HG03558 (cell line): ENCODE data around the gene NKAP.

ENCODE experiments used
- ATAC-seq: cut with Tn5 transposase; IDR thresholded peaks from one replicate; pipeline ENCODE4 v1.9.1; 2021; ENCODE audit warnings: moderate number of reproducible peaks; ENCODE audit not compliant: unreplicated experiment; ENCODE audit errors: extremely low read depth

Gene NKAP

GRCh38 chrX:119871599-119872395 is 71.8 kb downstream of the NKAP start, which contains the start of the genes NDUFA1 and RNF113A:
Gene NDUFA1, plus strand, starts transcription at chrX:119871832. Its CDS starts 80 bp downstream, at chrX:119871912.
Gene RNF113A, minus strand, starts transcription at chrX:119871733. Its CDS starts 120 bp downstream, at chrX:119871613.
- peak; percentile 83 for ATAC-seq

- ATAC-seq: peak; percentile 11
These were observed 72.3 kb downstream of the NKAP start for GRCh38 chrX:119871245-119871598.
